ENCODE data around the gene MDFI.
A peak's percentile ranks its signal among the peaks of the same experiment; 100 is the strongest.

Gene MDFI

DNA sequence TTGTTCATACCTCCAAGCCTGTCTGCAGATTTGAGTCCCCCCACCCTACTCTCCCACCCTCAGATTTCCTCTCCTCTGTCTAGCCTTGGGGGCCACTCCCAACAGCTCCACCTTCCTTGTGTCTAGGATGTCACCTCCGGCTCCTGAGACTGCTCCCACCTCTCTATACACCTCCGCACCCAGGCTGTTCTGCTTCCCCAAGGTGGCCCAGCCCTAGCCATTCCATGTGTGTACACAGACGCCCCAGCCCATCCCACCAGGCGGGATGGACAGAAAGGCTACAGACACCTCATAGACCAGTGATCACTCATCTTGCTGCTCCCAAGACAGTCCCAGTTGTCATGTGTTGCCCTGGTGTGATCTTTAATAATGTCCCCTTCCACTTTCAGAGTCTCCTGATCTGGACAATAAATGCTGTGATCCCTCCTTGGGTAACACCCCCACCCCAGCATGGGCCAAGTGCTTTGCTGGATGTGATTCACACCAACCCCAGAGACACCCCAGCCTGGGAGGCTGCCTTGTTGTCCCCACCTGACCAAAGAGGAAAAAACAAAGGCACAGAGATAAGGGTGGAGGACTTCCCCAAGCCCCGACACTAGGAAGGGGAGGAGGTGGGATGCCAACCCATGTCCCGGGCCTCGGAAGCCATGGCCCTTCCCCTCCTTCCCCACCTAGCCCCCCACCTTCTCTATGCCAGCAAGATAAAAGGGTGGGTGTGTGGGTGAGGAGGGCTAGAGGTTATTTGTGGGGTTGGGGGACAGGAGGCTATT lies 36.1 kb downstream of the MDFI start:
- DNase-seq: no peak

DNA sequence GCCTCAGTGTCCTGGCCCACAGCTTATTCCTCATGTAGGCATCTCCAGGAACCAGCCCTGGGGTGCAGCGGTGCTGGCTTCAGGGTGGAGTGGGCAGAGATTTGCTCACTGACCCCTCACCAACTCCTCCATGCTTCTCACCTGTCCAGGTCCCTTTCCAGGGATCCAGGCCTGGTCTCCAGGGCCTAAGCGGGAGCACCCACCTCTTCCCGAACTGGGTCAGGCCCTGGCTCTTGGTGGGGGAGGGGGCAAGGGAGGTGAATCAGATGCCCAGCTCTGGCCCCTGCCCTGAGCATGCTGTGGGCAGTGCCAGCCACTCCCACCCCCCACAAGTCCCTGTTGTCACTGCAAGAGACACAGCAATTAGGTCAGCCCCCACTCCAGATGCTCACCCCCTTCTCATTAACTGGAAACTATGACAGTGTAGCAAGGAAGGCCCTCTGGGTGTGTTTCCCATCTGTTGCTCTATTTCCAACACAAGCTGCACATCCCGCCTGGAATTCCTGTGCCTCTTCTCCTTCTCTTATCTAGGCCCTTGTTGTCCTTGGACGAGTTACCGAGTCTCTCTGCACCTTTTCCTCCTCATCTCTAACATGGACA lies 37.0 kb downstream of the MDFI start:
- no peak for DNase-seq

DNA sequence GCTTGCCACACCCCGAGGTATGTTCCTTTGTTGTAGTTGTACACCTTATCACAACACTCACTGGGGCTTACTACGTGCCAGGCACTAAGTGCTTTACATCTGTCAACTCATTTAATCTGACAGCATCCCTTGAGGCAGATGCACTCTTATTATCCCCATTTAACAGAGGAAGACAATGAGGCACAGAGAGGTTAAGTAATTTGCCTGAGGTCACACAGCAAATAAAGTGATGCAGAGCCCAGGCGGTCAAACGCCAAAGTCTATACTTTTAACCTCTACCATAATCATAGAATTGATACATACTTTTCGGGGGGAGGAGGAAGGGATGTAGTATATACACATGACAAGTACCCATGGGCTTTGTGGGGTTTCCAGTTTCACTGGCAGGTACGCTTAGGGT lies 37.7 kb downstream of the MDFI start:
- no peak for DNase-seq

DNA sequence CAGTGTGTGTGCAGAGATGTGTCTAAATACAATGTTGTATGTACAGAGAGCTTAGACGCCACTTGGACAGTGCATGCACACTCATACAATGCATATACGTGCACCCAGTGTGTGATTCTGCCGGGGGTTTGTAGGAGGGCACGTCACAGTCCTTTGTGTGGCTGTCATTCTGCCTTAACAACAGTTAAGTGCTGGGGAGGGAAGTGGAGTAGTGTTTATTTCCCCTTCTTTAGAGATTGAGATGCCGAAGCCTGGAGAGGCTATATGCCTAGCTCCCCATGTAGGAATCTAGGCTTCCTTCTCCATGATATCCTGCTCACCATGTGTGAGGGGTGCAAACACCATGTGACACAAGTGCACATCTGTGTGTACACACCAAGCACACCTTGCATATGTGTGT lies 38.2 kb downstream of the MDFI start:
- no peak for DNase-seq

DNA sequence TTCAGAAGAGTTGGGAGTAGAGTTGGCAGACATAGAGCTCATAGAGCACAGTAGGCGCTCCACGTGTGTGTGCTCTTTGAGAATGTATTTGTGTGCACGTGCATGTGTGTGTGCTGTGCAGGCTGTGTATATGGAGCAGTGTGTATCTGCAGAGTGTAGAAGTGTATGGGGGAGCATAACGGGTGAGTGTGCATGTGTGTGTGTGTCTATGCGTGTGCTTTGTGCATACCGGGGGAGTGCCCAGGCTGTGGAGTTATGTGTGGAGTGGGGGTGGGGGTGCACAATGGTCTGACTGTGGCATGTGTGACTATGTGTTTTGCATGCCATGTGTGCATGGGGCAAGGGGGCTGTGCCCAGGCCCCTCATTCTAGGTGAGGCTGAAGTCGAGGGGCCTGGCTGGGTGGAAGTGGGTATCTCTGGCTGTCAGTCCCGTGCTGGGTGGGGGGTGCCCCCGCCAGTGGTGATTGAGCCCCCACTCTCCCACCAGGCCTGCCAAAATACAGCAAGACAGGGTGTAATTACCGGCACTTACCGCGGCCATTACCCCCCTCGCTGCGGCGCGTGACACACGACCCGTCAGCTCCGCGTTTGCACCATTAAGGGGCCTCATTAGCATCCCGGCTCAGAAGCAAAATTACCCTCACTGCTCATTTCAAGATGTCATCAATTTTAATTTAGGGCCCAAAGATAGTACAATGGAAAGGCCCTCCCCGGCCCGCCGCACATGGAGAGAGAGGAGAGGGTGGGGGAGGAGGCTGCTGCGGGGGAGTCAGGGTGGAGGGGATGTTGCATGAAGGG lies 39.1 kb downstream of the MDFI start:
- DNase-seq: no peak

DNA sequence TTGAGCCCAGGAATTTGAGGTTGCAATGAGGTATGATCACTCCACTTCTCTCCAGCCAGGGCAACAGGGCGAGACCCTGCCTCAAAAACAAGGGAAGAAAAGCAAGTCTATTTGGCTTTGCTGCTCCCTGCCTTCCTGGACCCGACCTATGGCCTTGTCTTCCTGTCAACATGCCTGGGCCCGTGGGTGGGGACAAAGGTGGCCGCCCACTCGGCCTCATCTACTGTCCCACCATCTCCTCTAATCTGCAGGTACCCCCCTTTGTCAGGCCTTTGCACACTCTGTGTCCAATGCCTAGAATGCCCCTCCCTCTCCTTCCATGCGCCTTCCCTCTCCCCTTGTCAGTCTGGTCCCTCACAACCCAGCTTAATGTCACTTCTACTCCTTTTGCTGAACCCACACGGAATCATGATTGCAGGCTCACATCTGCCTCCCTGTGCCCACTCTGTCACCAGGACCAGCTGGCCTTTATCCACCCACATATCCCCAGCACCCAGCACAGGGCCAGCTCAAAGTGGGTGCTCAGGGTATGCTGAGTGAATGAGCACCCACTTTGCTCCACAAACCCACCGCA lies 40.3 kb downstream of the MDFI start:
- DNase-seq: no peak

DNA sequence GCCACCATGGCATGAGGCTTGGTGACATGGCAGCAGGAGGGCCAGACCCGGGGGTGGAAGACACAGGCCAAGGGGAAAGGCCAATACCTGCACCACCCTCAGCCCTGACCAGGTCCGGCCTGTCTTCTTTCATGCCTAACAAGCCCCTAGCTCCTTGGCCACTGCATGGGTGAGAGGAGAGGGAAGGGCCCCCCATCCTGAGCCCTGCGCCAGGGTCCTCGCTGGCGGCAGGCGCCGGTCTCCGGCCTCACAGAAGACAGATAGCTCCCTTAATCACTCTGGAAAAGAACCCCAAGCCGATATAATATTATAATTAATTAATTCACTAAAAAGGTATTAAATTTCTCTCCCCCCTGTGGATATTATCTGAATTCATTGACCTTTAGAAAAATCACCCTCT lies 41.4 kb downstream of the MDFI start:
- no peak for DNase-seq

DNA sequence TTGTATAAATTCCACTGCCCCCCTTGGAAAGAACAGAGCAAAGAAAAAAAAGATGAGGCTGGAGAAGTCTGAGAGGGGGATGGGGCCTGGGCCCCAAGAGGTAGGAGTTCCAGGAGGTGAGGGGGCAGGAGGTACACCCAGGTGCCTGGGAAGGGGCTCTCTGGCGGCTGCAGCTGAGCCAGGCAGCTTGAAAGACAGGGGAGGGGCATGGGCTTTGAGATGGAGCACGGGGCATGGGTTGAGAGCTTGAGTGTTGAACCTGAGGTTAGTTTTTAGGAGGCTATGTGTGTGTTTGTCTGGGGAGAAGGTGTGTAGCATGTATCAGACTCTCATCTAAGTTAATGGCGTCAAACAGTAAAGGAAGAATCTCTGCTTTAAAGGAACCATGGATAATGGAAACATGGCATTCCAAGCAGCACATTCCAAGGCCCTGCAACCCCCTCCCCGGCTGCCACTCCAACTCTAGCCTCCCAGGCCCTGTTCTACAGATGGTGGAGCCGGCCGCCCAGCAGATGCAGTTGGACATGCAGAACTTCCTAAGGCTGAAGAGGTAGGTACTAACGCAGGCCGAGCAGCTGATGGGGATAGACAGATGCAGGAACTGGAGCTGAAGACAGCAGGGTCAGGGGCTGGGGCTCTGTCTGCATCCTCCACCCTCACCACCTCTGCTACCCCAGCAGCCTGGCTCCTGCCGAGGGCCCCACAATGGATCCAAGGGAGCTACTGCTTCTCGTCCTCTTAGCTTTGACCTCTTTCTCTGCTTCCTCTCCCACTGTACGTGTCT lies 42.1 kb downstream of the MDFI start:
- no peak for DNase-seq

DNA sequence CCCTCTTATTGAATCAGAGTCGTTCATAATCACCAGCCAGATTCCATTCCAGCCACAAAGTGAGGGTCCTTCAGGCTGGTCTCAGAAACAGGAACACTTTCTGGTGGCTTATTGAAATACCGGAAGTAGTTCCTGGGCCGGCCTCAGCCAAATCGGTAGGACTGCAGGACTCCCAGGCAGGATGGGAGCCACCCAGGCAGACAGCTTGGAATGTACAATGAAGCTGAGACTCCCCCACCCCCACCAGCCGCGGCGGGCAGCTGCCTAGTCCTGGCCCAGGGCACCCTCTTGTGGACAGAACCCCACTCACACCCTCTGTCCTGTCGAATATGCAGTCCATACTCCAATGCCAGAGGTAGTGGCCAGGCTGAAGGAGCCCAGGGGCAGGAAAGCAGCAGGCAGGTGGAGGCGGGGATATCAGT lies 43.8 kb downstream of the MDFI start:
- peak; percentile 44 for DNase-seq

DNA sequence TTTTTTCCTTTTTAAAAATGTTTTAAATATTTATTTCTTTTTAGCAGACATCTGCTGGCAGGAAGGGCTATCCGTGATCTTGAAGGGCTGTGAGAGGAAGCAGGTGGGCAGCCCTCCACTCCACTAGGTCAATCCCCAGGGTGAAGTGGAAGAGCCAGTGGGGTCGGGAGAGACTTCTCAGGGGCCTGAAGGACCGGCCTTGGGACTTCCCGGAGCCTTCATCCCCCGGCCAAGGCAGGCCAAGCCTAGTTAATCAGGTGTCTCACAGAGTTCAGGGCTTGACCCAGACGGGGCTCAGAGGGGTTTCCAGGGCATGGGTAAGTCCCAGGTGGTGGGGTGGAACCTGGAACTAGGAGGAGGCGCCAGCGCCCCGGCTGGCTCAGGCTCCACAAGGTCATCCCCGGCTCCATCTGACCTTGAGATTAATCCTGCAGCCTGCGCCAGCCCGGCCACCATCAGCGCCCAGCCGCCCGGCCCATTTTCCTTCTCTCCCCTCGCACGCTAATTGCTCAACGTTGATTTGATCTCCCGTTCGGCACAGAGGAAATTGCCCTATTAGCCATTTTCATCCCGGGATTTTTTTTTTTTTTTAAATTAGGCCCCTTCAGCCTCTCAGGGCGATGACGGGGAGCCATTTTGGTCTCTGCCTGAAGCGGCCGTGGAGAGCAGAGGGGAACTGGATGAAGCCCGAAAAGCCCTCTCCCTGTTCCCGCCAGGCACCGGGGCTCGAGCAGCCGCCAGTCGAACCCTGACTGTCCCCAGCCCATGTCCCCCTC lies 44.4 kb downstream of the MDFI start:
- DNase-seq: no peak

DNA sequence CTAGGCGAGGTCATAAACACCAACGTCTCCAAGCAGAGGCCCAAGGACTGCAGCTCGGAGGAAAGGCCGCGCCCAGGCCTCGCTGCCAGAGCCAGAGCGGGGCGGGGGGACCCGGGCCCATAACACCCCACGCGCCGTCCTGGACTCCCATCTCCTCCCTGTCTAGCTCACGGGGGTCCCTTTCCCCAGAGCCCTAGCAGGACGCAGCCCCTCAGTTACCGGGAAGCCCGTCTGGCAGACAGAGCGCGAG lies 44.9 kb downstream of the MDFI start:
- no peak for DNase-seq

DNA sequence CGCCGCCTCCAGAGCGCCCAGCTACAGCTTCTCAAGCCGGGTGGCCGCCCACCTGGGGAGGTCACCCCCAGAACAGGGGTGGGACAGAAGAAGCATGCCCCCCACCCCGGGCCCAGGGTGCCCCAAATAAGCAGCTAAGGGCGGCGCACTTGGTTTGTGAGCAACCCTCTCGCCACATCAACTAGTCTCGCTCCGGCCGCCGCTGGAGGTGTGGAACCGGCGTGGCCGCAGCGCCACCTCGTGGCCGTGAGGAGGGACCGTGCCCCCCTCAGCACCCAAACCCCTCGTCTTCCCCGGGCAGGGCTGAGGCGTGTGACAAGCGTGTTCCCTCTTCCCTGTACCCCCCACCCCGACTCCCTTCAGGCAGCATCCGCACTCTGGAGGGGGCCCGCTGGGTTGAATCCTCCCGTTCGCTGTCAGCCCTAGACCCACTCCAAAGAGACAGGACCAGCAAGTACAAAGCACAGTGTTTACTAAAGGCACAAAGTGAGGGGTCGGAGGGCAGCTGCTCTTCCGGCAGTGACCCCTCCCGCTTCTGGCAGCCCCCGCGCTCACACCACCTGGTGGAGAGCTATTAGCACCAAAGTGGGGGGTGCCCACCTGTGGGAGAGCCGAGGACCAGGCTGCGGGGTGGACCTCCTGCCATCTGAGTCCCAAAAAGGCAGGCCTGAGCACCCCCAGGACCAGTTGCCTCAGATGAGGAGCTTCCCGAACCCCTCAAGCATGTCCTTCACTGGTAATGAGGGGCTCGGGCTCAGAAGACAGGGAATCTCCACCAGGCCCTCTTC lies 45.4 kb downstream of the MDFI start:
- peak; percentile 66 for DNase-seq

DNA sequence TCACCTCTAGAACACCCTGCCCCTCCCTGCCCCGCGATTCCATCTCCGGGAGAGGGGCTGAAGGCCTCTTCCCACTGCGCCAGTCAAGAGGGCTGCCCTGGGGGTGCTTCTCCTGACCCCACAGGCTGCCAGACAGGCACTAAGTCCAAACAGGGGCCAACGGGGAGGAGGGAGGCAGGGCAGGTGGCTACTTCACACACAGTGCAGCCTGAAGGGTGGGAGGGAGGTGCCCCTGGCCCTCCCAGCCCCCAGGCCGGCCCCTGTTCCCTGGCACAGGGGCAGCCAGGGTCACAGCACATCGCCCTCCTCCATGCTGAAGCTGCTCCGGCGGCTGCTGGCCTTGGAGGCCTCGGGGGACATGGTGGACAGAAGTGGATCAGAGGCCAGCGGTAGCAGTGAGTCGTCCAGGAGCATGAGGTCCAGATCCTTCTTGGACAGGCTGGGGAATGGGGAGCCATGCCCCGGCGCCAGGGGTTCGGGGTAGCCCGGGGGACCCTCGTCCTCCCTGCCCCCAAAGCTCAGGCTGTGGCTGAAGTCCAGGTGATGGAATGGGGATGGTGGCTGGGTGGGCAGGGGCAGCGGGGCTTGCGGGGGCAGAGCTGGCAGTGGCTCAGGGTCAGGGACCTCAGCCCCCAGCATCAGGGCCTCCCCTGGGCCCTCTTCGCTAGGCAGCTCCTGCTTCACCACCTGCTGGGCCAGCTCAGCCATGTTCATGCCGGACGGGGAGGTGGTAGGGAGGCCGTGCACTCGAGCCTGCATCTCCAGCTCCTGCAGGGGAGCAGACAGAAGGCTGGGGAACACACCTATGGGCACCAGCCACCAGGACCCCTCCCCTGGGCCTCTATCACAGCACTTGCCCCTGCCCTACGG lies 46.3 kb downstream of the MDFI start:
- DNase-seq: no peak

DNA sequence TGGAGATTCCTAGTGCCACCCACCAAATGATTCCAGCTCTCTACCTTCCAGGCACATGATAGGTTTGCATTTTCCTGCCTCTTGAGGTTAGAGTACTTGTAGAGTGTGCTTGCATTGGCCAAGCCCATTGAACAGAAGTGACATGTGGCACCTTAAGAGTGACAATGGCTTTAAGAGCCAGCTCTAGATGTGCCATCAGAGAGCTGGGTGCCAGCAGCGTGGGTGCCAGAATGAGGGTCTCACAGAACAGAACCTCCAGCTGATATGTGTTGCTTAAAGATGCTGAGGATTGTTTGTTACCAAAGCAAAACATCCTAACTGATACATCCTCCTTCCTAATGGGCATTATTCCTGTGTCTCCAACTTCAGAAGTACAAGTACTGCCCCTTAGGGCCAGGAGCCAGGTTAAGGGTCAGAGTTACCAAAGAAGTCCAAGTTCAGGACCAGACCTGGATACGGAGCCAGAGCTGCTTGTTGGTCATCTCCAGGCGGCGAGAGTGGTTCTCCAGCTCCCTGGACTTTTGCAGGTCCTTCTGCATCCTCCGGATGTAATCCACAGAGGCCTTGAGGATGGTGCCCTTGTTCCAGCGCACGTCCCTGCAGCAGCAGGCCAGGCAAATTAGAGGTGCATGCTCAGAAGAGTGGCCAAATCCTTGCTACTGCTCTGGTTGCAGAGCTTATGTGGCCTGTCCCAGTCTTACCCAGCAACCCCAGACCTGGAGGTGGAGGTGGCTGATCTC lies 47.5 kb downstream of the MDFI start:
- DNase-seq: no peak

DNA sequence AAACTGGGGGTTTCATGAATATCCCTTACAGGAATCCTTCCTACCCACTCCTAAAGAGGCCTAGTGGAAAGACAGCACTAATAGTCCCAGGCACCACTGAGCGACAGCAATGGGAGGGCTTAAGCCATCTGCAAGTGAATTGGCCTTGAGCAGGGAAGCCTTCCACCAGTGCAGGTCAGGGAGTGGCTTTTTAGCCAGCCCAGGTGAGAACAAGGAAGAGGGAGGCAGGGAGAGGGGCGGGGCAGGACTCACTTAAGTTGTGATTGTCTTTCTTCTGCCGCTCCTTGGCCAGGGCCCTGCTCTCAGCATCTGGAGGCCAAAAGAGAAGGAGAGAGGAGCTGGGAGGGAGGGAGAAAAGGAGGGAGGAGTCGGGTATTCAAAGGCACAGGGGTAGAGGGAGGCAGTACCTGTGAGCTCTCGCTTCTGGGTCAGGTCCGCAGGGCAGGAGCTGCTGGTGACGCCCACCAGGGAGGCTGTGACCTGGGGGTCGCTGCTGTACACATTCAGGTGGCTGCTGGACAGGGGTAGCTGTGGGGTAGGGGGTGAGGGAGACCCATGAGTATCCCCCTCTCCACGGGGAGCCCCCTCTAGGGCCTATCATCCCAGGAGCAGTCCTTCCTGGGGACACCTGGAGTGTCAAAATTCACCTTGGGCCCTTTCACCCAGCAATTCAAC lies 49.4 kb downstream of the MDFI start:
- DNase-seq: no peak

DNA sequence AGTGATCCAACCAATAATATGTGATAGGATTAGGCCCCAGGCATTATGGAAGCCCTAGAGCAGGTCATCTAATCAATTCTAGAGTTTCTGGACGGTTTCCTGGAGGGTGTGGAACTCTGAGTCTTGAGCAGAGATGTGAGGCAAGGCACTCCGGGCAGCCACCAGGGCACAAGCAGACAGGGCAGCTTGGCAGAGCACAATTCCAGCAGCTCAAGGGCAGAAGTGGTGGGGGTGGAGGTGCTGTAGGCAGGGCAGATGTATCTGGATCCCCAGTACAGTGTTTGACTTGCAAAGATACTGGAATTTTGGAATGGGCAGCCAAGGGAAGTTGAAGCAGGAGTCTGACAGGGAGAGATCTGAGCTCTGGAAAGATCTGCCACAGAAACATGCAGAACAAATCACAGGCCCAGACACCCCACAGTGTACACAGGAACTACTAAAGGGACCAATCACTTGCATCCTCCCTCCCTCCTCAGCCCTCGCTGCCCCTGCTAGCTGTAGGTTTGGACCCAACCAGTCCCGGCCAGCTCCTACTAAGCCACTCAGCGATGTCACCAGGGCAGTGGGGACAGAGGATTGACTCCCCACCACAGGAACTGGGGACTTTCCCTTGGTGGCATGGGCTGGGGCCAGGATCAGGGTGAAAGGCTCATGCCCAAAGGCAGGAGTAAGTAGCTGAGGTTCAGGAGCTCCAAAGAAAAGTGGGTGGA lies 50.1 kb downstream of the MDFI start:
- no peak for DNase-seq

DNA sequence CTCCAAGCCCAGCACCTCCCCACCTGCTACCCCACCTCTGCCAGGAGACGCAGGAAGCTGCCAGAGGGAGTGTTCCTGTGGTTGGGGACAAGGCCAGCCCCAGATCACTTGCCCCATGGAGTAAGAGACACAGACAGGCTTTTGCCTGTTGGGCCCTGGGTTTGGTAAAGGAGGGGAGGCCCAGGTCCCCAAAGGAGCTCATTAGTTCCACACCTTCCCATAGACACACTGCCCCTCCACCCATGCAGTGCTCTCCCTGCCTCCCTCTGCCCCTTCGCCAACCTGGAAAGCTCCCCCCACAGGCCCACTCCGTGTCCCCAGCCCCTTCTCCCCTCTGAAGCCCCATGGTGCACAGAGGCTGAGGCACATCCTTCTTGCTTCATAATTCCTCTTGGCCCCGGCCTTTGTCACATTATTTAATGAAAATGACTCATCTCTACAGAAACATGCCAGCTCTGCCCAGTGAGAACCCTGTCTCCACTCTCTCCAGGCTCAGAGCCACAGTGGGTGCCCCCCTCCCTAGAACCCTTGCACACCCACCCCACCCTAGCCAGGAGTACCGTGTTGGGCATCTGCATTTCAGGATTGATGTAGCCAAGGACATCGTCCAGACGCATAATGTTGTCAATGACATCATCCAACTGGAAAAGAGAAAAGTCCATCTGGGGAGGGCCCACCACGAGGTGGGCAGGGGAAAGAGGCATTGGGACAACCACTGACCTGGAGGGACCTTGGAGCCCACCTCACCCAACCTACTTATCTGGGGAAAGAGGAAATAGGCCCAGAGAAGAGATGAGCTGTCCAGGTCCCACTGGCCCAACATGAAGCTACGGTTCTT lies 51.1 kb downstream of the MDFI start:
- no peak for DNase-seq

Data from T-helper 9 cell (primary cell).